Measurements from ENCODE around the gene SMIM10.
"Not testable (repeated sequence)": the region's sequence is repeated elsewhere in the genome, so short reads cannot be mapped to it uniquely, and the experiment has no call there.

Gene SMIM10

DNA sequence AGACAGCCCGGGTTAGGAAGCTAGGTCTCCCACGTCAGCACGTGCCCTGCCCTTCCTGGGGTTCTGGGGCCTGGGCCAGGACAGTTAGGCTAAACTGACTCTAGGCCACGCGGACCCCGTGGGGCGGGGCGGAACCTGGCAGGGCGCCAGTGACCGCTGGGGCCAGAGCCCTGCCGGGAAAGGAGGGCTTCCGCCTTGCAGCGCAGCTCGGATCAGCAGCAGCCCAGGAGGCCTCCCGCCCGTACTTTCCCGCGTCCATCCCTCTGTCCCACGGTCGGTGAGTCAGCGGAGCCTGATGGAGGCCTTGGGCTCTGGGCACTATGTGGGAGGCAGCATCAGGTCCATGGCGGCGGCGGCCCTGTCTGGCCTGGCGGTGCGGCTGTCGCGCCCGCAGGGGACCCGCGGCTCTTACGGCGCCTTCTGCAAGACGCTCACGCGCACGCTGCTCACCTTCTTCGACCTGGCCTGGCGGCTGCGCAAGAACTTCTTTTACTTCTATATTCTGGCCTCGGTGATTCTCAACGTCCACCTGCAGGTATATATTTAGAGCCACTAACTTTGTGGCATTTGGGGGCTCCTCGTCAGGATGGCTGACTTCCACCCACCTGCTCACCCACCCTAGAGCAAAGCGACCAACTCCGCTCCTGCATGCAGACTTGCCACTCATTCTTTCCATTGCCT, at the start of gene SMIM10:
Gene SMIM10 (plus strand): TSS at position 191 of the 681 bp plus-strand sequence. CDS start 105 bp downstream, at position 296.
- peak; percentile 86 for DNase-seq

DNA sequence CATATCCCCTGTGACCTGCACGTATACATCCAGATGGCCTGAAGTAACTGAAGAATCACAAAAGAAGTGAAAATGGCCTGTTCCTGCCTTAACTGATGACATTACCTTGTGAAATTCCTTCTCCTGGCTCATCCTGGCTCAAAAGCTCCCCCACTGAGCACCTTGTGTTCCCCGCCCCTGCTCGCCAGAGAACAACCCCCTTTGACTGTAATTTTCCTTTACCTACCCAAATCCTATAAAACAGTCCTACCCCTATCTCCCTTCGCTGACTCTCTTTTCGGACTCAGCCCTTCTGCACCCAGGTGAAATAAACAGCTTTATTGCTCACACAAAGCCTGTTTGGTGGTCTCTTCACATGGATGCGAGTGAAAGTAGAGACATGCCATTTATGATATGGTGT, 44.4 kb upstream of the SMIM10 start:
- DNase-seq: not testable (repeated sequence)

GRCh38 chrX:134948333-134949241, 42.2 kb upstream of the SMIM10 start:
- DNase-seq: peak; percentile 69

- DNase-seq: no peak
Measured at GRCh38 chrX:134949271-134949670, 41.5 kb upstream of the SMIM10 start.

- no peak for DNase-seq
Measured at GRCh38 chrX:134957836-134958235, 33.0 kb upstream of the SMIM10 start.

DNA sequence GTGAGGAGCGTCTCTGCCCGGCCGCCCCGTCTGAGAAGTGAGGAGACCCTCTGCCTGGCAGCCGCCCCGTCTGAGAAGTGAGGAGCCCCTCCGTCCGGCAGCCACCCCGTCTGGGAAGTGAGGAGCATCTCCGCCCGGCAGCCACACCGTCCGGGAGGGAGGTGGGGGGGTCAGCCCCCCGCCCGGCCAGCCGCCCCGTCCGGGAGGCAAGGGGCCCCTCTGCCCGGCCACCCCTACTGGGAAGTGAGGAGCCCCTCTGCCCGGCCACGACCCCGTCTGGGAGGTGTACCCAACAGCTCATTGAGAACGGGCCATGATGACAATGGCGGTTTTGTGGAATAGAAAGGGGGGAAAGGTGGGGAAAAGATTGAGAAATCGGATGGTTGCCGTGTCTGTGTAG, 30.4 kb upstream of the SMIM10 start:
- not testable (repeated sequence) for DNase-seq

GRCh38 chrX:134963041-134963440, 27.8 kb upstream of the SMIM10 start:
- no peak for DNase-seq

DNA sequence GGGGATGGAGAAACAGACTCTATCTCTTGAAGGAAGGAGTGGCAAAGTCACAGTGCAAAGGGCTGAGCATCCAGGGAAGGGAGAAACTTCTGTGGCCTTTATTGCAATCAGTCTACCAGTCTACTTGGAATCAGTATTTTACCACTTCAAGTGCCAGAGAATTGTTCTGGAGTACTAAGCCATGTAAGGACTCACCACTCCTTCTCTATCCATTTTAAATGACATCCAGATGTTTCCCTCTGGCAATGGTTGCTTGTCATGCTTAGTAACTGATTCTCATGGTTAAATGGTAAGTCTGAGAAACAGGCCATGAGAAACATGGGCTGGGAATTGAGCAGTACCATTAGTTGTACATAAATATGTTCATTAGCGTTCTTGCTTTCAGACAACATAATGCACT, 21.1 kb upstream of the SMIM10 start:
- DNase-seq: no peak

DNA sequence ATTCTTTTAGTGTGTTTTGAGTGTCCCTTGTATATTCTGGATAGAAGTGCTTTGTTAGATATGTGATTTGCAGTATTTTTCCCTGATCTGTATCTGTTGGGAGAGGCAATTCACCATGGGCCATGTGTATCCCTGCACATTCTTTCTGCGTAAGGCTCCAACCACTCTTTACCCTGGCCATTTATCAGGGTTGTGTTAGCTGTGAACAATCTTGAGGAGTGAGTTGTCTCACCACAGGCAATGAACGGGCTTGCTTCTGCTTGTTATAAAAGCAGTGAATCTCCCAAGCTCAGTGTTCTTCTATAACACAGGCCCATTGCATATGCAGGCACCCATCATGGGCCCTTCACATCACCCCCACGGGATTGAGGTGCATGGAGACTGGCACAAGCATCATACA, 18.9 kb upstream of the SMIM10 start:
- no peak for DNase-seq

- no peak for DNase-seq
Measured at GRCh38 chrX:134975516-134975915, 15.3 kb upstream of the SMIM10 start.

- no peak for DNase-seq
Measured at GRCh38 chrX:134981910-134982309, 8.9 kb upstream of the SMIM10 start.

DNA sequence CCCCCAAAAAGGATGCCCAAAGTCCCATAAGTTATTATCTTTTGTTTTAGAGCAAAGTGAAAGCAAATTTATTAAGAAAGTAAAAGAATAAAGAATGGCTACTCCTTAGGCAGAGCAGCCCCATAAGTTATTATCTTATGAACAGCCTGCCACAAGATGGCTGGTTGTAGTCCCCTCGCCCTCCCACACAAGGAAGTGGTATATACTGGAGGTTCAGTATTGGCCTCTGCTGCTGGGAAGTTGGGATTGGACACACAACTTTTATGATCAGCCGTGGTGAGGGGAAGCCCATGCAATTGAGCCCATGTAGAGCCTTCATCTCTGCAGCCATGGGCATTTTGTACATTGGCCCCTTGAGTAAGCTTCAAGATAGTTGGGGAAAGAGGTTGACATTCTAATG, 8.0 kb upstream of the SMIM10 start:
- no peak for DNase-seq

GRCh38 chrX:134985479-134985878, 5.3 kb upstream of the SMIM10 start:
- DNase-seq: no peak

DNA sequence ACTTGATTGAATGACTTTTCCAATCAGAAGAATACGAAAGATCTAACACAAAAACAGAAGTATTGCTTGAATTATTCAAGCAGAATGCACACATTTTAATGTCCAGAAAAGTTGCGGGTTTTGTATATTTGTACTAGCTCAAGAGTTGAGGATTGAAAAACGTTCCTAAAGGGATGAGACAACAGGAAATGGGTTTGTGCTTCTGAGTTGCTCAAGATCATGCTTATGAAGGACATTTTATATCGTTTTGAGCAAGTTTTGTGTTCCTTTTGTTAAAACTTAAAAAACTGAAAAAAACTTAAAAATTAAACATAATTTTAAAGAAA, 353 bp upstream of the SMIM10 start:
- DNase-seq: no peak

DNA sequence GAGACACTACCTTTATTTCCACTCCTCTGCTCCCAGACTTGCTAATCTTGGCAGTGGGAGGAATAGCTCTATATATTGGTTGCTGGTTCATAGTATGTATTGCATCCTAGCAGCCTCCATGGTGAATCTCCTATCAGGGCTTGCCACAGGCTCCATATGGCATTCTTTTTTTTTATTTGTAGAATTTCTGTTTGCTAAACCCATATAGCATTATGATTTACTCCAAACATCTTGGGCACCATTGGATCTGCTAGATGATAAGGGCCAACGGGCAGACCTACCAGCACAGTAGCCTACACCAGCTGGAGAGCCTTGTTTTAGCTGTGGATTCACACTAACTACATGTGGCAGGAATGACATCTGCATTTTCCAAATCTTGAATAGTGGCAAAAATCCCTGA, 6.9 kb downstream of the SMIM10 start:
- no peak for DNase-seq

- DNase-seq: no peak
Measured at GRCh38 chrX:134998246-134998645, 7.5 kb downstream of the SMIM10 start.

- no peak for DNase-seq
Measured at GRCh38 chrX:134999469-134999868, 8.7 kb downstream of the SMIM10 start.

GRCh38 chrX:135000516-135000915, 9.7 kb downstream of the SMIM10 start:
- DNase-seq: no peak

GRCh38 chrX:135003876-135004623, 13.3 kb downstream of the SMIM10 start:
- peak; percentile 93 for DNase-seq

DNA sequence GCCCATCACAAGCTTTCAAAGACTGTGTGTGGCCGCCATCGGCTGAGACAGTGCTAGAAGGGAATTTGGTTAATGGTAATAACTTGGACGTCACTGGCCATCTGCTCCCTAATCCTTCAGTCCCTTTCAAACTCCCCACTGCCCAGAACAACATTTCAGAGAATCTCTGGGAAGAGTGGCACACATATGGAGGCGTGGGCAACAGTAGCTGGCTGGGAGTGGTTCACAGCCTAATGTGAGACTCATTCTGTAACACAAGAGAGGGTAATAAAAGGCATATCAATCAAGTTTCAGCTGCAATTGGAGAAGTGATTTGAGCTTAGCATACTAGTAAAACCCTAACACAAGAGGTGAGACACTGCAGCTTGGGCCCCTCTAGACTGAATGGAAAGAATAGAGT, 15.4 kb downstream of the SMIM10 start:
- no peak for DNase-seq

- DNase-seq: no peak
Measured at GRCh38 chrX:135009057-135009610, 18.3 kb downstream of the SMIM10 start.

GRCh38 chrX:135009838-135010237, 19.0 kb downstream of the SMIM10 start:
- no peak for DNase-seq

GRCh38 chrX:135010921-135011320, 20.1 kb downstream of the SMIM10 start:
- no peak for DNase-seq

All from islet precursor cell (in vitro differentiated cells).